DND-41 (cell line): ENCODE data around the gene MEX3B.

ENCODE experiments used
- ATAC-seq: fragments of 200-7000 bp; cut with Tn5 transposase; 3 replicates; pipeline ENCODE4 v1.9.1; 2021; ENCODE audit warnings: low read depth; ENCODE audit not compliant: insufficient read depth
- DNase-seq: peaks from one replicate; pipeline ENCODE4 v3.0.0-alpha.2; 2020
- H2AFZ ChIP-seq: 2 replicates; pipeline ENCODE4 v1.6.0; 2012; ENCODE audit warnings: low read depth, low read length
- H3K27ac ChIP-seq: 2 replicates; pipeline ENCODE4 v1.5.1; 2012; ENCODE audit warnings: low read length, inconsistent platforms
- H3K27me3 ChIP-seq: fragments of 200-600 bp; sonication (generic); 2 replicates; pipeline ENCODE4 v1.6.0; 2012; ENCODE audit warnings: low read length, mild to moderate bottlenecking, inconsistent platforms; ENCODE audit not compliant: insufficient read depth, poor library complexity
- H3K36me3 ChIP-seq: 2 replicates; pipeline ENCODE4 v1.5.1; 2012; ENCODE audit warnings: low read length, inconsistent platforms; ENCODE audit not compliant: insufficient read depth
- H3K4me1 ChIP-seq: 2 replicates; pipeline ENCODE4 v1.5.1; 2012; ENCODE audit warnings: mild to moderate bottlenecking, low read length; ENCODE audit not compliant: insufficient read depth
- H3K4me2 ChIP-seq: 2 replicates; pipeline ENCODE4 v1.6.0; 2012; ENCODE audit warnings: mild to moderate bottlenecking, moderate library complexity, low read length, inconsistent platforms; ENCODE audit not compliant: insufficient read depth
- H3K4me3 ChIP-seq, 2 experiments: fragments of 200-600 bp in 1 of 2; shearing (Covaris generic) in 1 of 2; 2 replicates each; pipeline ENCODE4 v1.5.1; 2012 to 2016; ENCODE audit warnings: inconsistent platforms in 2 of 2, low read length in 2 of 2, mild to moderate bottlenecking in 2 of 2, low read depth in 1 of 2, moderate library complexity in 1 of 2
- H3K79me2 ChIP-seq: 2 replicates; pipeline ENCODE4 v1.6.0; 2012; ENCODE audit warnings: low read length, inconsistent platforms; ENCODE audit not compliant: insufficient read depth
- H3K9ac ChIP-seq: 2 replicates; pipeline ENCODE4 v1.6.0; 2012; ENCODE audit warnings: low read depth, mild to moderate bottlenecking, inconsistent platforms, low read length, moderate library complexity
- H3K9me3 ChIP-seq: 2 replicates; pipeline ENCODE4 v1.5.1; 2012; ENCODE audit warnings: low read length, moderate library complexity, mild to moderate bottlenecking, inconsistent platforms; ENCODE audit not compliant: insufficient read depth, severe bottlenecking
- H4K20me1 ChIP-seq: 2 replicates; pipeline ENCODE4 v1.6.0; 2012; ENCODE audit warnings: low read length; ENCODE audit not compliant: insufficient read depth
- EZH2 ChIP-seq: IDR thresholded peaks from 3 replicates; pipeline ENCODE4 v1.6.1; 2012; ENCODE audit warnings: borderline replicate concordance, low read depth, mild to moderate bottlenecking, moderate library complexity, low read length, inconsistent platforms; ENCODE audit not compliant: severe bottlenecking
- TF ChIP-seq, protein P1 (sequence below): IDR thresholded peaks from 2 replicates; pipeline ENCODE4 v1.5.1; 2012; ENCODE audit warnings: borderline replicate concordance, low read length, moderate library complexity, mild to moderate bottlenecking; ENCODE audit not compliant: poor library complexity, severe bottlenecking; ENCODE audit errors: extremely low read depth

Gene MEX3B

DNA sequence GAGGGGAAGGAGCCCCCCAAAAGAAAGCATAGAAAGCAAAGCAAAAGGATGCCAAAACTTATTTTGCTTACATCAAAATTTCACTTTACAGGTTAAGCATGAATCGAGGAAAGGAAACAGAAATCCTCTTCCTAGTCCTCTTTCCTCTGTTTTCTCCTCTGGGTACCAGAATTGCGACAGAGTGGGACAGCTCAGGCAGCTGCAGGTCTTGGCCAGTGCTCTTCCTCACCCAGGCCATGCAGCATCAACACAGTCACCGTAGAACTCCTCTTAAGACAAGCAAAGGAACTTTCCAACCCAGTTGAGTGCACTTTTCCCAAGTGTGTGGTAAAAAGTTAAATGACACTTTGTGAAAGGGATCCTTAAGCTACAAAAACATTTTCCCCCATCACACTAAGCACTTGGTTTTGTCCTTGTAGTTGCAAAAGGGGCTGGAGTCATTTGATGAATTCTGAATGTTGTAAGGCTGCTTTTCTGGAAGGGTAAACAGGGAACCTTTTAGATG is 45.9 kb upstream of the MEX3B start:
- Histone ChIP-seq H4K20me1 (no peaks in the 10 kb centered on the region), H3K4me2 (no peak overlapping the region), H3K9ac (no peak overlapping the region), H2AFZ (no peak overlapping the region), H3K4me1 (no peaks in the 10 kb centered on the region), H3K27me3 (peaks cover 3% of the 10 kb centered on the region), H3K9me3 (no peaks in the 10 kb centered on the region), H3K79me2 (no peaks in the 10 kb centered on the region), H3K27ac (no peak overlapping the region), H3K36me3 (no peaks in the 10 kb centered on the region), H3K4me3 (no peak overlapping the region)
- DNase-seq (no peak), ATAC-seq (no peak)
- TF ChIP-seq, protein P1, sequence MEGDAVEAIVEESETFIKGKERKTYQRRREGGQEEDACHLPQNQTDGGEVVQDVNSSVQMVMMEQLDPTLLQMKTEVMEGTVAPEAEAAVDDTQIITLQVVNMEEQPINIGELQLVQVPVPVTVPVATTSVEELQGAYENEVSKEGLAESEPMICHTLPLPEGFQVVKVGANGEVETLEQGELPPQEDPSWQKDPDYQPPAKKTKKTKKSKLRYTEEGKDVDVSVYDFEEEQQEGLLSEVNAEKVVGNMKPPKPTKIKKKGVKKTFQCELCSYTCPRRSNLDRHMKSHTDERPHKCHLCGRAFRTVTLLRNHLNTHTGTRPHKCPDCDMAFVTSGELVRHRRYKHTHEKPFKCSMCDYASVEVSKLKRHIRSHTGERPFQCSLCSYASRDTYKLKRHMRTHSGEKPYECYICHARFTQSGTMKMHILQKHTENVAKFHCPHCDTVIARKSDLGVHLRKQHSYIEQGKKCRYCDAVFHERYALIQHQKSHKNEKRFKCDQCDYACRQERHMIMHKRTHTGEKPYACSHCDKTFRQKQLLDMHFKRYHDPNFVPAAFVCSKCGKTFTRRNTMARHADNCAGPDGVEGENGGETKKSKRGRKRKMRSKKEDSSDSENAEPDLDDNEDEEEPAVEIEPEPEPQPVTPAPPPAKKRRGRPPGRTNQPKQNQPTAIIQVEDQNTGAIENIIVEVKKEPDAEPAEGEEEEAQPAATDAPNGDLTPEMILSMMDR, result no peak
- TF ChIP-seq EZH2, result no peak

DNA sequence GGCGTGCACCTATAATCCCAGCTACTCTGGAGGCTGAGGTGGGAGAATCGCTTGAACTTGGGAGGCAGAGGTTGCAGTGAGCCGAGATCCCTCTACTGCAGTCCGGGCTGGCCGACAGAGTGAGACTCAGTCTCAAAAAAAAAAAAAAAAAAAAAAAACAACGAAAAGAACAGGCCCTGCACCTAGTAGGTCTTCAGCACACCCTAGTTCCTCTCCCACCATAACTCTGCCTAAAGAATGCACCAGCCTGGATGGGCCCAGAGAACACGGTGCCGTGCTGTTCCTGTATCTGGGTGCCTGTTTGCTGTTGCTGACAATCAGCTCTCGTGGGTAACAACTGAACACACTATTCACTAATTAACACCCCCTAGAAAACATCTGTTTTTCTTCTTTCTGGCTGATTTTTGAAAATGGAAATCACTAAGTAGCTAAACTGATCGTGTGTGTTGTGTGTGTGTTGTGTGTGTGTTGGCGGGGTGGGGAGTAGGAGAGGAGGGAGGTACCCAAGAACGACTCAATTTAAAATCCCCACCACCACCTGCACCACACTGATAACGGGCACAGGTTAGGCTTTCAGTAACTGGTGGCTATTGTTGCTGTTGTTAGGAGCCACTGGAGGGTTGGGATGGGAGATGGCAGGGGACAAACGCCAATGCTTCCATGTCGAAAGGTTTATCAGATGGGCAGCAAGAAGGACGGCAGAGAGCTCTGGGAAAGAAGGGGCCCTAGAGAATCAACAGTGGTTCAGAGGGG is 40.6 kb upstream of the MEX3B start:
- Histone ChIP-seq H3K79me2 (no peaks in the 10 kb centered on the region), H3K4me2 (no peak overlapping the region), H3K27me3 (peaks cover 3% of the 10 kb centered on the region), H3K36me3 (no peaks in the 10 kb centered on the region), H4K20me1 (no peaks in the 10 kb centered on the region), H3K9ac (no peak overlapping the region), H2AFZ (no peak overlapping the region), H3K27ac (no peak overlapping the region), H3K9me3 (no peaks in the 10 kb centered on the region), H3K4me1 (no peaks in the 10 kb centered on the region), H3K4me3 (no peak overlapping the region)
- DNase-seq (no peak), ATAC-seq (no peak)
- TF ChIP-seq EZH2, result no peak
- TF ChIP-seq, protein P1, result no peak

DNA sequence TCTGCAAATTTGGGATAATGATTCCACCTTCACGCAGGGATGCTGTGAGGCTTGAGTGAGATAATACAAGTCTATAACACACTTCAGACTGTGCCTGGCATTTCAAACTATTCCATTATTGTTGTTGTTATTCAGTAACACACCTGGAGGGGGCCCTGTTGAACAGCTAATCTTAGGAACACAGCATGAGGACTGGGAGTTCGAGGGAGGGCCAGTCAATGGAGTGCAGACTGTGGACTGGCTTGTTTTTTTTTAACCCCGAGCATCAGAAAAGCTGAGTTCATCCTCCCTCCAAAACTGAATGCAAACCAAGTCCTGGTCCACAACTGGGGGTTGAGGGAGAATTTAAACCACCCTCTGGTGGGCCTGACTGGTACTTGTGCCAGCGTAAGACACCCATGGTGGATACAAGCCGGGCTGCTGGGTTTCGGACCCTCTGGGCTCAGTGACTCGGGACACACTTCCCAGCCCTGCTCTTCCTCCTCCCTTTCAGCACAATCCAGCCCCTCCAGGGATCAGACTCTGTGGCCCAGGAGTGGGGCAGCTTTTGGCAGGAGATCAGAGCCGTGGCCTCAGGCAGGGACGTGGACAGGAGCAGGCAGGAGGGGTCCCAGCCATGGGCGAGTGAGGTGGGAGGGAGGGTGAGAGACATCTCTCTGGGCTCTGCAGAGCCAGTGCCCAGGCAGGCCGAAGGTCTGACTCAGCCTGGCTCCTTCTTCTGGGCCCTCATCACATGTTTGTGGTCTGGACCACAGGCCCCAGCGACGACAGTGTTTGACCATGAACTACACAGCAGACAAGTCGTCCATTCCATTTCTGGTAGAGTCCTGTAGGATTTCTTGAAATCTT is 36.3 kb upstream of the MEX3B start:
- TF ChIP-seq, protein P1, result no peak
- no peak for TF ChIP-seq EZH2
- no peak overlapping the region for H3K9ac ChIP-seq
- no peak overlapping the region for H3K4me2 ChIP-seq
- H3K9me3 ChIP-seq, result no peaks in the 10 kb centered on the region
- H3K4me1 ChIP-seq, result no peaks in the 10 kb centered on the region
- no peaks in the 10 kb centered on the region for H3K36me3 ChIP-seq
- ATAC-seq (no peak), DNase-seq (no peak)
- no peak overlapping the region for H2AFZ ChIP-seq
- no peaks in the 10 kb centered on the region for H3K27me3 ChIP-seq
- H3K4me3 ChIP-seq, result no peak overlapping the region
- H3K27ac ChIP-seq, result no peak overlapping the region
- no peaks in the 10 kb centered on the region for H4K20me1 ChIP-seq
- H3K79me2 ChIP-seq, result no peaks in the 10 kb centered on the region
